H1 (cell line): ENCODE data around the gene CD200. TPM values are rescaled to one million over a fixed set of nuclear protein-coding genes. Genes with fewer than 3 reads are reported as not detected.

ENCODE experiments used
- ASH2L ChIP-seq: fragments of 200-600, 300-600 bp; sonication (generic); IDR thresholded peaks from one replicate; pipeline ENCODE4 v1.7.1; 2017; ENCODE audit warnings: low read length
- HDAC6 ChIP-seq: IDR thresholded peaks from one replicate; pipeline ENCODE4 v1.7.1; 2012; ENCODE audit warnings: low read depth, mild to moderate bottlenecking, inconsistent platforms, low read length, moderate library complexity
- MAFK ChIP-seq: IDR thresholded peaks from 2 replicates; pipeline ENCODE4 v1.6.1; 2012; ENCODE audit warnings: low read depth, mild to moderate bottlenecking, improper control_type of control experiment, low read length
- NRF1 ChIP-seq: IDR thresholded peaks from 2 replicates; pipeline ENCODE4 v1.6.1; 2011; ENCODE audit warnings: mild to moderate bottlenecking, low read depth, low read length, improper control_type of control experiment
- RNF2 ChIP-seq: fragments of 200-900, 300-1000 bp; sonication (generic); IDR thresholded peaks from 2 replicates; pipeline ENCODE4 v1.7.1; 2016; ENCODE audit warnings: borderline replicate concordance, low read depth, mild to moderate bottlenecking, antibody characterized with exemption, low read length; ENCODE audit not compliant: poor library complexity, severe bottlenecking; ENCODE audit errors: missing control alignments
- SAP30 ChIP-seq: fragments of 300-600 bp; sonication (generic); IDR thresholded peaks from 2 replicates; pipeline ENCODE4 v1.7.1; 2012; ENCODE audit warnings: low read length, moderate library complexity, mild to moderate bottlenecking, inconsistent platforms; ENCODE audit not compliant: insufficient read depth, insufficient replicate concordance
- SRF ChIP-seq: IDR thresholded peaks from 2 replicates; pipeline ENCODE4 v1.6.1; 2011; ENCODE audit warnings: mild to moderate bottlenecking, low read depth, low read length, moderate library complexity
- TBP ChIP-seq: IDR thresholded peaks from 2 replicates; pipeline ENCODE4 v1.6.1; 2011; ENCODE audit warnings: low read depth, low read length, improper control_type of control experiment
- polyA plus RNA-seq, 7 experiments: library from polyadenylated mRNA; depleted of rRNA in 3 of 7; stranded (reverse) in 5 of 7; unstranded in 2 of 7; fragments of >200 nt in 5 of 7; fragments of 200-250 nt in 2 of 7; gene quantifications; 1 replicate in 5 of 7; 2 replicates in 1 of 7; 4 replicates in 1 of 7; pipeline versions ENCODE4 v1.2.1 to v1.2.3, GENCODE V29; 2011 to 2013; ENCODE audit warnings: missing spikeins in 2 of 7, mixed read lengths in 2 of 7
- total RNA-seq: library from RNA; stranded (reverse); fragmentation: NEBNext Ultra II Directional; extraction: Animal tissue kit (Norgen Biotek cat#: 25700); gene quantifications from 2 replicates; pipeline ENCODE4 v1.2.1, GENCODE V29; 2021

The CD200 gene
- total and polyA plus RNA-seq, 2 of the 8 experiments (the other 6 are each of a cell fraction or from before 2014, with no cell fraction given): 45.8 to 50.2 TPM

GRCh38 chr3:112334691-112335433, 1.9 kb downstream of the CD200 start (continued):
- TF ChIP-seq NRF1: no peak
- TF ChIP-seq MAFK: no peak
- TF ChIP-seq SAP30: no peak
- TF ChIP-seq SRF: no peak
- TF ChIP-seq HDAC6: no peak
- TF ChIP-seq RNF2: no peak
- TF ChIP-seq TBP: no peak
- no peak for TF ChIP-seq ASH2L
- TF ChIP-seq, all 59 proteins: peak for 0
